PC-9 (cell line): ENCODE results near the gene ADGRV1.

Experiments
- EZH2 ChIP-seq: fragments of 200-600 bp; sonication (generic); IDR thresholded peaks from 2 replicates; pipeline ENCODE4 v1.8.0; 2017; ENCODE audit warnings: antibody characterized with exemption, low read depth
- TF ChIP-seq, protein P1 (sequence below): fragments of 200-600 bp; sonication (generic); conservative IDR thresholded peaks from 2 replicates; pipeline ENCODE4 v1.6.1; 2017; ENCODE audit warnings: mixed run types, antibody characterized with exemption, mild to moderate bottlenecking, moderate library complexity

DNA sequence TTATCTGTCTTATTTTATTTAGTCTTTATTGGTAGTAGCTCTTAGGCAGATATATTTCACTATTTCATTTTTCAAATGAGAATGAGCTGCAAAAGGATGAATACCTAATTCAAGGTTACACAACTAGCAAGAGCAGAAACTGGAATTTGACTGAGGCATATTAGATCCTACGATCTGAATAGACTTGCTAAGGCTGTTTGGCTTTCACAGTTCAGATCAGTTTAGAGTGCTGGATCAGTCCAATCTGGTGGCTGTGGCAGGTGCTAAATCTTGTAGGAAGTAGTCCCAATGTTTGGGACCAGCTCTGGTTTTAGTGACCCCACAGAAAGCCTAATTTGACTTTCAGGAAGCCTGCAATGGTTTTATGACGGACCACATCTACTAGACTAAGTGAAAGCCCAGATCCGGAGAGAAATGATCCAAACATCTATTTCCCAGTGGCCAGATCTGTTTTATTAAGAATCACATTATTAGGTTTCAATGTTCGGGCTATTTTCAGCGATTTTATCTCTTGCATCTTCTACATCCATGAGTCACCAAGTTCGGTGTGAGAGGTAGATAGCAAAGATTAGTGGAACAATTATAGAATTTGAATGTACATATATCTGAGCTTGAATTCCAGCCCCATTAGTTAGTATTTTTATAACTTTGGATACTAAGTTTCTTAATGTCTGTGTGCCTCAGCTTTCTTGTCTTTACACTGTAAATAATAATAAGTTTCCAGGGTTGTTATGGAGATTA is 359.5 kb downstream of the ADGRV1 start:
- TF ChIP-seq, protein P1, sequence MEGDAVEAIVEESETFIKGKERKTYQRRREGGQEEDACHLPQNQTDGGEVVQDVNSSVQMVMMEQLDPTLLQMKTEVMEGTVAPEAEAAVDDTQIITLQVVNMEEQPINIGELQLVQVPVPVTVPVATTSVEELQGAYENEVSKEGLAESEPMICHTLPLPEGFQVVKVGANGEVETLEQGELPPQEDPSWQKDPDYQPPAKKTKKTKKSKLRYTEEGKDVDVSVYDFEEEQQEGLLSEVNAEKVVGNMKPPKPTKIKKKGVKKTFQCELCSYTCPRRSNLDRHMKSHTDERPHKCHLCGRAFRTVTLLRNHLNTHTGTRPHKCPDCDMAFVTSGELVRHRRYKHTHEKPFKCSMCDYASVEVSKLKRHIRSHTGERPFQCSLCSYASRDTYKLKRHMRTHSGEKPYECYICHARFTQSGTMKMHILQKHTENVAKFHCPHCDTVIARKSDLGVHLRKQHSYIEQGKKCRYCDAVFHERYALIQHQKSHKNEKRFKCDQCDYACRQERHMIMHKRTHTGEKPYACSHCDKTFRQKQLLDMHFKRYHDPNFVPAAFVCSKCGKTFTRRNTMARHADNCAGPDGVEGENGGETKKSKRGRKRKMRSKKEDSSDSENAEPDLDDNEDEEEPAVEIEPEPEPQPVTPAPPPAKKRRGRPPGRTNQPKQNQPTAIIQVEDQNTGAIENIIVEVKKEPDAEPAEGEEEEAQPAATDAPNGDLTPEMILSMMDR: no peak
- no peak for TF ChIP-seq EZH2
